ENCODE results near the gene APBB2. TPM values are rescaled to one million over a fixed set of nuclear protein-coding genes. Genes with fewer than 3 reads are reported as not detected.

The APBB2 gene
- total RNA-seq, 2 experiments from 2014 or later: 0.93 to 13.6 TPM

DNA sequence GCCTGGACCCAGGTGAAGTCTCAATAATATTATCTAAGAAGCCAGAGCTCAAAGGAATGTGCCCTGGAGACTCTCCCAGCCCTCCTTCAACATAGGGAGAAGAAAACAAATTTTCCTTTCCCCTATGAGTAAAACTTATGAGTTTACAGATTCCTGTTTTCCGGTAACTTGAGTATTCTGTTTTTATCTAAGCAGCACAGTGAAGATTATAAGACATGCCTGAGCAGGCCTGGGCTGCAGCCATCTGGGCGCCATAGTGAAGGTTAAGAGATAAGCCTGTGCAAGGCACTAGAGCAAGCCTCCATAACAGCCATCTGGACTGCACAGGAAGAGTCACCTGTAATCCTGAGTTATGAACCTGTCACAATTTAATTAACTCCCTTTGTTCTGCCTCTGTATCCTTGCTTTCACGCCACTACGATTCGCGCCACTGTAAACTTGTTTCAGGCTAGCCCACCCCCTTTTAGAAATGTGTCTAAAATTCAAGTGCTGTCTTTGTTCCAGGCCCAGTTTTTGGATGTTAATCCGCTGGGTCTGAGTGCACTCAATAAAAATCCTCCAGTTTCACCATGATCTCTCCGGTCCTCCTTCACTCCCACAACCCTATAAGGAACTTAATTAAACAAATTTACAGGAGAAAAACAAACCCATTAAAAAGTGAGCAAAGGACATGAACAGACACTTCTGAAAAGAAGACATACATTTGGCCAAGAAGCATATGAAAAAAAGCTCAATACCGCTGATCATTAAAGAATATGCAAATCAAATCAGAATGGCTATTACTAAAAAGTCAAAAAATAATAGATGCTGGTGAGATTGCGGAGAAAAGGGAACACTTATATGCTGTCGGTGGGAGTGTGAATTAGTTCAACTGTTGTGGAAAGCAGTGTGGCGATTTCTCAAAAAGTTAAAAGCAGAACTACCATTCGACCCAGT lies 189.5 kb downstream of the APBB2 start:
- H3K27ac Mint-ChIP-seq: no peak overlapping the region
- CTCF ChIA-PET: no interaction called here

DNA sequence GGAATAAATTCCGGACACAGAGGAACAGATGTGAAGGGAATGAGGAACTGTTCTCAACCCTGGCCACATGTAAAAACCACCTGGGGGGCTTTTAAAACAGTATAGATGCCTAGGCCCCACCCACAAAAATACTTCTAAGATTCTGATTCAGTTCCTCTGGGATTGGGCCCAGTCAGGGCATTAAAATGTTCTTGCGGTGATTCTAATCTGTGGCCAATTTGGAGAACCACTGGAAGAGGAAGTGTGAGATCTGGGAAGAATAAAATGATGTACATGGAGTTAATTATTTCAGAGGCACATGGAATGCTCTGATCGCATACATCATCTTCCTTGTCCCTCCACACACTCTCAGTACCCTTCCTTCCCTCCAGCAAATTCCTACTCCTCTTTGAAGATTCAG lies 192.2 kb downstream of the APBB2 start:
- Mint-ChIP-seq H3K27ac (no peak overlapping the region), H3K36me3 (peaks cover 2% of the 10 kb centered on the region), H3K27me3 (no peaks in the 10 kb centered on the region), H3K4me3 (no peak overlapping the region), H3K9me3 (ENCODE audit: low read depth) (peaks cover 16% of the 10 kb centered on the region), H3K4me1 (no peaks in the 10 kb centered on the region)
- CTCF ChIA-PET: no interaction called here
- ATAC-seq: no peak
- DNase-seq: no peak

More for the DNA sequence above, 189.5 kb downstream of the APBB2 start:
- no peaks in the 10 kb centered on the region for H3K27me3 Mint-ChIP-seq
- DNase-seq (no peak), ATAC-seq (no peak)
- H3K4me1 Mint-ChIP-seq: no peaks in the 10 kb centered on the region
- peaks cover 16% of the 10 kb centered on the region for H3K9me3 Mint-ChIP-seq (ENCODE audit: low read depth)
- no peak overlapping the region for H3K4me3 Mint-ChIP-seq
- peaks cover 2% of the 10 kb centered on the region for H3K36me3 Mint-ChIP-seq

DNA sequence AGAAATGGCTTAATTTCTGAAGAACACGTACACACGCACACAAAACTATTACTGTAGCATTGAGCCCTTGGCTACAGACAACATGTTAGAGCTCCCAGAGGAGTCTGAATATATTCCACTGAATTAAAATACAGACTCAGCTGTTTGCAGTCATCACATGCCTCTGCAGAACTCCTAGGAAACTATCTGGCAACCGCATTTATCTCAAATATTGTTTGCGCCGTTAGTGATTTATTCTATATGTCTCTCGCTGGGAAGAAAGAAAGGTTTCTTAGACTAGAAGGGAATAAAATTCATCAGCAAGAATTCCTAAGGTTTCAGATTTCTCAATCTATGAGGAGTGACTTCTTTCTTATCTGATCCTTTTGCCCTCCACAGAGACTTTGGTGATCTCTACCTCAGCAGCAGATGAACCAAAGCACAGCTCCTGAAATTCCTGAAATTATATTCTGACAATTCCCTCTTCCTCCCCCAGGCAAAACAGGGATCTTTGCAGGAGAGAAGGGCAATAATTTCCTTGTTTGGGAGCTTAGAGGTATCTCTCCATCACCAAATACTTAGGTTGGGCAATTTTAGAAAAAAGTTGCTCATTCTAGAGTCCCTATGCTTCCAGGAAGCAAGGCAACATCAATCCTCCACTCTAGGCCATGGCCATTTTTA lies 199.2 kb downstream of the APBB2 start:
- no peaks in the 10 kb centered on the region for H3K4me1 Mint-ChIP-seq
- DNase-seq: no peak
- H3K9me3 Mint-ChIP-seq (ENCODE audit: low read depth): no peaks in the 10 kb centered on the region
- no peak overlapping the region for H3K4me3 Mint-ChIP-seq
- H3K27ac Mint-ChIP-seq: no peak overlapping the region
- H3K27me3 Mint-ChIP-seq: no peaks in the 10 kb centered on the region
- CTCF ChIA-PET: no interaction called here
- no peaks in the 10 kb centered on the region for H3K36me3 Mint-ChIP-seq
- ATAC-seq: no peak

GRCh38 chr4:41014158-41014557 lies 200.2 kb downstream of the APBB2 start:
- CTCF ChIA-PET: interaction anchor here (1.3 kb wide), 1 partner anchor 21 kb away, joined by 4 read pairs; no protein-coding TSS in a partner anchor
- no peak overlapping the region for H3K4me3 Mint-ChIP-seq
- no peaks in the 10 kb centered on the region for H3K9me3 Mint-ChIP-seq (ENCODE audit: low read depth)
- no peak overlapping the region for H3K27ac Mint-ChIP-seq
- DNase-seq (no peak), ATAC-seq (no peak)
- H3K4me1 Mint-ChIP-seq: no peaks in the 10 kb centered on the region
- H3K27me3 Mint-ChIP-seq: no peaks in the 10 kb centered on the region
- no peaks in the 10 kb centered on the region for H3K36me3 Mint-ChIP-seq

DNA sequence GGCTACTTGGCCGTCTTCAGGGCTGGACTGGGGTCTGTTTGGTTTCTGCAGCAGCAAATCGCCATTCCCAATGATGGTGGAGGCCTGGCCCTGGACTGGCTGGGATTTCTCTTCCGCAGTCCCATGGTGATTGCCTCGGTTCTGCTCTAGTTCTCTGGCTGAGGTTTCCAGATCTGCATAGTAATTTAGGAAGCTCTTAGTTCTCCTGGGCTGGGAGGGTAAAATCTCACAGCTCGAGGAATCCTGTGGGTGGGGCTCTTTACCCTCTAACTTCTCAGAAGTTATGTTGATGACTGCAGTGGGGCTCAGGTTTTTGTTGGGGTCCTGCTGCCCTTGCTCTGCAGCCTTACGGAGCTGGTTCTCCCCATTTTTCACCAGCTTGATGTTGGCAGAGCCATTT lies 200.6 kb downstream of the APBB2 start:
- Mint-ChIP-seq H3K4me1 (no peaks in the 10 kb centered on the region), H3K4me3 (no peak overlapping the region), H3K36me3 (no peaks in the 10 kb centered on the region), H3K27me3 (no peaks in the 10 kb centered on the region), H3K9me3 (ENCODE audit: low read depth) (no peaks in the 10 kb centered on the region), H3K27ac (no peak overlapping the region)
- no peak for DNase-seq
- no peak for ATAC-seq
- CTCF ChIA-PET: interaction anchor here (1.3 kb wide), 1 partner anchor 21 kb away, joined by 4 read pairs; no protein-coding TSS in a partner anchor

DNA sequence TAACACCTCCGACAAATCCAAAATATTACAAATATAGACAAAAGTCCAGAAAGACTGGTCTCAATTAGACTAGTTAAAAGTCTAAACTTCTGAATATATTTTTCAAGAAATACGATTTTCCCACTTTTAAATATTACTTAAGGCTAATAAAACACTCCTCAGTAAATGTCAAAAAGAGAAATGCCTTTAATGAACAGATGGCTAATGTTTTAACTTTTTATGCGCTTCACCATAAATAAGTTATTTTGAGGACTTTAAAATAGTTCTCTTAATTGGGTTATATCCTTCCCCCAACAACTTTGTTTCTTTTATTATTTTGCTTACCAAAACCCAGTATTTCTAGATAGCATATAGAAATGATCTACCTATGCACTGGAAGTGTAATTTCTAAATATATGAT lies 201.4 kb downstream of the APBB2 start:
- CTCF ChIA-PET: interaction anchor here (1.3 kb wide), 1 partner anchor 20 kb away, joined by 4 read pairs; no protein-coding TSS in a partner anchor
- Mint-ChIP-seq H3K27me3 (no peaks in the 10 kb centered on the region), H3K4me1 (no peaks in the 10 kb centered on the region), H3K4me3 (no peak overlapping the region), H3K27ac (no peak overlapping the region), H3K36me3 (no peaks in the 10 kb centered on the region), H3K9me3 (ENCODE audit: low read depth) (no peaks in the 10 kb centered on the region)
- DNase-seq: no peak
- no peak for ATAC-seq

- Mint-ChIP-seq H3K36me3 (no peaks in the 10 kb centered on the region), H3K9me3 (ENCODE audit: low read depth) (no peaks in the 10 kb centered on the region), H3K4me3 (no peak overlapping the region), H3K4me1 (no peaks in the 10 kb centered on the region), H3K27me3 (no peaks in the 10 kb centered on the region), H3K27ac (no peak overlapping the region)
- ATAC-seq (no peak), DNase-seq (no peak)
- CTCF ChIA-PET: no interaction called here
Observed at GRCh38 chr4:41012293-41012692, 202.0 kb downstream of the APBB2 start.

GRCh38 chr4:41009411-41009810 lies 204.9 kb downstream of the APBB2 start:
- Mint-ChIP-seq H3K27me3 (no peaks in the 10 kb centered on the region), H3K27ac (no peak overlapping the region), H3K4me3 (no peak overlapping the region), H3K36me3 (no peaks in the 10 kb centered on the region), H3K9me3 (ENCODE audit: low read depth) (no peaks in the 10 kb centered on the region), H3K4me1 (no peaks in the 10 kb centered on the region)
- ATAC-seq (no peak), DNase-seq (no peak)
- CTCF ChIA-PET: no interaction called here

GRCh38 chr4:41006141-41006540 lies 208.2 kb downstream of the APBB2 start:
- no peaks in the 10 kb centered on the region for H3K36me3 Mint-ChIP-seq
- no peaks in the 10 kb centered on the region for H3K9me3 Mint-ChIP-seq (ENCODE audit: low read depth)
- no peaks in the 10 kb centered on the region for H3K27me3 Mint-ChIP-seq
- no peak overlapping the region for H3K4me3 Mint-ChIP-seq
- ATAC-seq (no peak), DNase-seq (no peak)
- CTCF ChIA-PET: no interaction called here
- no peaks in the 10 kb centered on the region for H3K4me1 Mint-ChIP-seq
- H3K27ac Mint-ChIP-seq: no peak overlapping the region

- Mint-ChIP-seq H3K27me3 (peaks cover under 1% of the 10 kb centered on the region), H3K4me1 (no peaks in the 10 kb centered on the region), H3K27ac (no peak overlapping the region), H3K9me3 (ENCODE audit: low read depth) (no peaks in the 10 kb centered on the region), H3K36me3 (no peaks in the 10 kb centered on the region), H3K4me3 (no peak overlapping the region)
- no peak for ATAC-seq
- CTCF ChIA-PET: no interaction called here
- no peak for DNase-seq
Observed at GRCh38 chr4:41002309-41002708, 212.0 kb downstream of the APBB2 start.

DNA sequence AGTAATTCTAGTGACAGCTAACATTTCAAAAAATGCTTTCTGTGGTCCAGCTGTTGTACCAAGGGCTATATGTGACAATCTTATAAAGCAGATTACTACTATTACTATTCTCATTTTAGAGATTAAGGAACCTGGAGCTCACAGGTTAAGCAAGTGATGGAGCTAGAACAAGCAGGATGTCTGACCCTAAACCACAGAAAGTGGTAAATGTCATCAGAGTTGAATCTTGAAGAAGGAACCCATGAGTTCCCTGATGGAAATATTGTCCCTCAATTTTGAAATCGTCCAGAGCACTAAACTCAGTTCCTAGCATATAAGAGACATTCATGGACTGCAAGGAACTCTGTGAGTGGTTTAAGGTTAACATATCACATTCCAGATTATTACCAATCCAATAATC lies 214.0 kb downstream of the APBB2 start:
- no peak overlapping the region for H3K27ac Mint-ChIP-seq
- CTCF ChIA-PET: interaction anchor here (1.1 kb wide), 1 partner anchor 24 kb away, joined by 3 read pairs; no protein-coding TSS in a partner anchor

GRCh38 chr4:40998675-40999358 lies 215.5 kb downstream of the APBB2 start:
- Mint-ChIP-seq H3K9me3 (ENCODE audit: low read depth) (no peaks in the 10 kb centered on the region), H3K4me1 (no peaks in the 10 kb centered on the region), H3K27me3 (peaks cover 10% of the 10 kb centered on the region), H3K27ac (no peak overlapping the region), H3K4me3 (no peak overlapping the region), H3K36me3 (no peaks in the 10 kb centered on the region)
- ATAC-seq (no peak), DNase-seq (no peak)
- CTCF ChIA-PET: no interaction called here

More for the DNA sequence above, 214.0 kb downstream of the APBB2 start:
- Mint-ChIP-seq H3K4me1 (no peaks in the 10 kb centered on the region), H3K36me3 (no peaks in the 10 kb centered on the region), H3K4me3 (no peak overlapping the region), H3K9me3 (ENCODE audit: low read depth) (no peaks in the 10 kb centered on the region), H3K27me3 (peaks cover 10% of the 10 kb centered on the region)
- DNase-seq (no peak), ATAC-seq (no peak)

DNA sequence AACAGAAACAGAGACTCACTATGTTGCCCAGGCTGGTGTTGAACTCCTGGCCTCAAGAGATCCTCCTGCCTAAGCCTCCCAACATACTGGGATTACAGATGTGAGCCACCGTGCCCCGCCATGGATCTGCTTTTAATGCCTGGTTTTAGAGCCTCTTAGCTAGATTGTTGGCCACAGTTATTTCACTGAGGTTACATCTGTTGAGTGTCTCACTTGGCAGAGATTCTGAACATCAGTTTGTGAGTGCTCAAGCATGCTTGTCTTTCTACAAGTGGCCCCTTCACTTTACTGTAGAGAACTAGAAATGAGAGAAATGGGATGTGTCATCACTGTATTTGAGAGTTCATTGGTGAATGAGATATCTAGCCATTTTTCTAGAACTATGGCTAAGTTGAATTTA lies 218.5 kb downstream of the APBB2 start:
- DNase-seq (no peak), ATAC-seq (no peak)
- Mint-ChIP-seq H3K4me1 (no peaks in the 10 kb centered on the region), H3K27ac (no peak overlapping the region), H3K9me3 (ENCODE audit: low read depth) (no peaks in the 10 kb centered on the region), H3K36me3 (no peaks in the 10 kb centered on the region), H3K27me3 (peaks cover 10% of the 10 kb centered on the region), H3K4me3 (no peak overlapping the region)
- CTCF ChIA-PET: interaction anchor here (1.2 kb wide), 1 partner anchor 19 kb away, joined by 3 read pairs; no protein-coding TSS in a partner anchor

All from activated CD8-positive, alpha-beta memory T cell treated with anti-CD3 and anti-CD28 coated beads, Interleukin-2, amount 10 ng/mL, durations not matched to agents 7 days and 5 days (primary cell).